HEK293 (cell line): ENCODE results near the gene C1QB.
A peak's percentile ranks its signal among the peaks of the same experiment; 100 is the strongest.

Source experiments
- CTCF ChIA-PET: fragments of 350-600 bp; formaldehyde crosslinking; extraction: SDS; loops from one replicate; lab custom pipeline; 2021; ENCODE audit warnings: antibody characterized with exemption; lab: Yijun Ruan, JAX
- POLR2A ChIA-PET: fragments of 300-600 bp; formaldehyde crosslinking; extraction: SDS; loops from one replicate; lab custom pipeline; 2020; ENCODE audit warnings: antibody characterized with exemption, inconsistent platforms; lab: Yijun Ruan, JAX
- H3K27ac ChIP-seq: fragments of 200-500 bp; sonication (Bioruptor generic); 2 replicates; pipeline ENCODE4 v1.5.1; 2014; ENCODE audit warnings: low read depth, low read length, control low read depth, inconsistent platforms; ENCODE audit errors: extremely low read depth
- H3K36me3 ChIP-seq, 2 experiments: fragments of 200-500 bp in 1 of 2; sonication (Bioruptor generic) in 1 of 2; 1 replicate in 1 of 2; 2 replicates in 1 of 2; pipeline ENCODE4 v1.5.1; 2014 to 2017; ENCODE audit warnings: inconsistent platforms in 2 of 2, low read length in 2 of 2; ENCODE audit not compliant: control insufficient read depth in 2 of 2, insufficient read depth in 1 of 2
- H3K4me1 ChIP-seq: fragments of 200-500 bp; sonication (Bioruptor generic); 2 replicates; pipeline ENCODE4 v1.5.1; 2014; ENCODE audit warnings: mild to moderate bottlenecking, low read length, inconsistent platforms; ENCODE audit not compliant: control insufficient read depth, insufficient read depth
- H3K4me3 ChIP-seq: 2 replicates; pipeline ENCODE4 v1.5.1; 2011; ENCODE audit warnings: low read depth, mild to moderate bottlenecking, control low read depth, low read length, moderate library complexity
- H3K9me3 ChIP-seq: fragments of 200-500 bp; sonication (Bioruptor generic); 2 replicates; pipeline ENCODE4 v1.5.1; 2014; ENCODE audit warnings: low read depth, low read length, inconsistent platforms; ENCODE audit not compliant: control insufficient read depth, insufficient read depth
- GFI1B ChIP-seq: fragments of 450-650 bp; formaldehyde crosslinking; IDR thresholded peaks from 2 replicates; pipeline ENCODE4 v1.5.1; 2016; ENCODE audit warnings: missing biosample characterization, missing genetic modification characterization
- HOXA7 ChIP-seq: sonication (generic); formaldehyde crosslinking; IDR thresholded peaks from 2 replicates; pipeline ENCODE4 v1.8.1; 2022; ENCODE audit warnings: missing genetic modification reagents, borderline replicate concordance
- PRDM1 ChIP-seq: fragments of 450-650 bp; formaldehyde crosslinking; IDR thresholded peaks from 2 replicates; pipeline ENCODE4; 2016; ENCODE audit warnings: missing biosample characterization, missing genetic modification characterization
- ZBTB48 ChIP-seq: fragments of 450-650 bp; formaldehyde crosslinking; IDR thresholded peaks from 2 replicates; pipeline ENCODE4 v1.5.1; 2016; ENCODE audit warnings: missing biosample characterization, missing genetic modification characterization
- ZNF174 ChIP-seq: fragments of 450-650 bp; formaldehyde crosslinking; IDR thresholded peaks from 2 replicates; pipeline ENCODE4 v1.5.0; 2017; ENCODE audit warnings: missing biosample characterization, mild to moderate bottlenecking, missing genetic modification characterization
- ZNF19 ChIP-seq: fragments of 450-650 bp; formaldehyde crosslinking; IDR thresholded peaks from 2 replicates; pipeline ENCODE4; 2016; ENCODE audit warnings: missing biosample characterization, missing genetic modification characterization, low read depth
- ZNF248 ChIP-seq: fragments of 450-650 bp; formaldehyde crosslinking; IDR thresholded peaks from 2 replicates; pipeline ENCODE4 v1.5.1; 2017; ENCODE audit warnings: missing biosample characterization, missing genetic modification characterization
- ZNF292 ChIP-seq: fragments of 450-650 bp; formaldehyde crosslinking; IDR thresholded peaks from 2 replicates; pipeline ENCODE4 v1.5.1; 2016; ENCODE audit warnings: low read depth, missing biosample characterization, missing genetic modification characterization, borderline replicate concordance
- ZNF354C ChIP-seq: fragments of 450-650 bp; formaldehyde crosslinking; IDR thresholded peaks from 2 replicates; pipeline ENCODE4 v1.5.1; 2016; ENCODE audit warnings: missing biosample characterization, missing genetic modification characterization, low read depth, borderline replicate concordance
- ZNF561 ChIP-seq: fragments of 450-650 bp; IDR thresholded peaks from 2 replicates; pipeline ENCODE4 v1.5.1; 2018; ENCODE audit warnings: missing biosample characterization, missing genetic modification characterization, borderline replicate concordance
- ZNF654 ChIP-seq: fragments of 450-650 bp; formaldehyde crosslinking; IDR thresholded peaks from 2 replicates; pipeline ENCODE4 v1.5.1; 2016; ENCODE audit warnings: low read depth, missing biosample characterization, missing genetic modification characterization
- ZNF768 ChIP-seq: fragments of 450-650 bp; formaldehyde crosslinking; IDR thresholded peaks from 2 replicates; pipeline ENCODE4 v1.5.1; 2018; ENCODE audit warnings: missing biosample characterization, mild to moderate bottlenecking, missing genetic modification characterization
- TF ChIP-seq, protein P1 (sequence below): fragments of 450-650 bp; formaldehyde crosslinking; IDR thresholded peaks from 2 replicates; pipeline ENCODE4; 2016; ENCODE audit warnings: missing biosample characterization, missing genetic modification characterization
- TF ChIP-seq, protein P2 (sequence below): fragments of 450-650 bp; formaldehyde crosslinking; IDR thresholded peaks from 2 replicates; pipeline ENCODE4 v1.5.1; 2016; ENCODE audit warnings: missing biosample characterization, missing genetic modification characterization
- TF ChIP-seq, protein P3 (sequence below): fragments of 450-650 bp; IDR thresholded peaks from 2 replicates; pipeline ENCODE4 v1.5.1; 2018; ENCODE audit warnings: missing biosample characterization, mild to moderate bottlenecking, missing genetic modification characterization

C1QB gene

DNA sequence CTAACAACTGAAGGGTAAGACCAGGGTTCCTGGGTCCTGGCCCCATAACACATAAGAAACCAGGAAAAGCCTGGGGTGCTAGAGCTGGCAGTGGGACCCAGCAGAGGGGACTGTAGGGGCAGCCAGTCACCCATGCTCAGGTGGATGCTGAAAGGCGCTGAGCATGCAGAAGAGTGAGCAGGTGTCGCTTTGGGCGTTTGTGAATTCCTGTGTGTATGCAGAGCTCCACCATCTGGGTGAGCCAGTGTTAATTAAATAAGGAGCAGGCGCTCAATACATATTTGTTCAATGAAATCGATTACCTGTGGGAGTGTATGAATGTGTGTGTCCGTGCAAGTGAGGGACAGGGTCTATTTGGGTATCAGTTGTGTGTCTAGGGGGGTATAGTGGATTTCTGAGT is 16.1 kb upstream of the C1QB start (continued):
- TF ChIP-seq, protein P1, sequence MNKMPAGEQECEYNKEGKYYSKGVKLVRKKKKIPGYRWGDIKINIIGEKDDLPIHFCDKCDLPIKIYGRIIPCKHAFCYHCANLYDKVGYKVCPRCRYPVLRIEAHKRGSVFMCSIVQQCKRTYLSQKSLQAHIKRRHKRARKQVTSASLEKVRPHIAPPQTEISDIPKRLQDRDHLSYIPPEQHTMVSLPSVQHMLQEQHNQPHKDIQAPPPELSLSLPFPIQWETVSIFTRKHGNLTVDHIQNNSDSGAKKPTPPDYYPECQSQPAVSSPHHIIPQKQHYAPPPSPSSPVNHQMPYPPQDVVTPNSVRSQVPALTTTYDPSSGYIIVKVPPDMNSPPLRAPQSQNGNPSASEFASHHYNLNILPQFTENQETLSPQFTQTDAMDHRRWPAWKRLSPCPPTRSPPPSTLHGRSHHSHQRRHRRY (tag by site-specific recombination) = no peak
- TF ChIP-seq ZNF654 (tag by site-specific recombination) (no peak), ZNF292 (tag by site-specific recombination) (no peak), ZNF248 (no peak), PRDM1 (tag by site-specific recombination) (no peak), ZBTB48 (no peak)
- TF ChIP-seq, all 188 proteins: peak for 0

DNA sequence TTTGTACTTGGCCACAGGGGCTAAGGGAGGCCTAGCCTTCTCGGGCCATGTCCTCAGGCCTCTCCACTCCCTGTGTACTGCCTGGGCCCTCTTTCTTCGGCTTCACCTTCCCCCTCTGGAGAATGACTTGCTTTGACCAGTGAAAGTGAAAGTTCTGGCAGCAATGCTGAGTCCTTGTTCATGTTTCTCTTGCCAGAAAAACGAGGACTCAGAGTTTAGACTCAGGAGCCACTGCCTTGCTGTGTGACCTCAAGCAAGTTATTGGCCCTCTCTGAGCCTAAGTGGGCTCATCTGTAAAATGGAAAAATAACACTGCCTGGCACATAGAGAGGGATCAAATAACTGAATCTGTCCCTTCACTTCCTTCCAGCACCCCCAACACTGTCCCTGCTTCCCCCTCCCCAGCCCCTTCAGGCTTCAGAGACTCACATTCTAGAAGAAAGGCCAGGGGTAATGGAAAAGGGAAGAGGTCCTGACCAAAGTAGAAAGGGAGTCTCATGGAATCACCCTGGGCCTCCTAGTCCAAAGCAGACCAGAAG is 15.1 kb upstream of the C1QB start:
- H3K27ac ChIP-seq = no peak overlapping the region
- H3K4me3 ChIP-seq = no peak overlapping the region
- no peaks in the 10 kb centered on the region for H3K36me3 ChIP-seq
- no peaks in the 10 kb centered on the region for H3K4me1 ChIP-seq
- POLR2A ChIA-PET = no interaction called here
- CTCF ChIA-PET = interaction anchor here (5.4 kb wide), 1 partner anchor 217 kb away, joined by 93 read pairs; no protein-coding TSS in a partner anchor
- TF ChIP-seq, protein P2, sequence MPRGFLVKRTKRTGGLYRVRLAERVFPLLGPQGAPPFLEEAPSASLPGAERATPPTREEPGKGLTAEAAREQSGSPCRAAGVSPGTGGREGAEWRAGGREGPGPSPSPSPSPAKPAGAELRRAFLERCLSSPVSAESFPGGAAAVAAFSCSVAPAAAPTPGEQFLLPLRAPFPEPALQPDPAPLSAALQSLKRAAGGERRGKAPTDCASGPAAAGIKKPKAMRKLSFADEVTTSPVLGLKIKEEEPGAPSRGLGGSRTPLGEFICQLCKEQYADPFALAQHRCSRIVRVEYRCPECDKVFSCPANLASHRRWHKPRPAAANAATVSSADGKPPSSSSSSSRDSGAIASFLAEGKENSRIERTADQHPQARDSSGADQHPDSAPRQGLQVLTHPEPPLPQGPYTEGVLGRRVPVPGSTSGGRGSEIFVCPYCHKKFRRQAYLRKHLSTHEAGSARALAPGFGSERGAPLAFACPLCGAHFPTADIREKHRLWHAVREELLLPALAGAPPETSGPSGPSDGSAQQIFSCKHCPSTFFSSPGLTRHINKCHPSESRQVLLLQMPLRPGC (tag by site-specific recombination) = no peak
- no peak for TF ChIP-seq HOXA7 (CRISPR knock-in tag)
- TF ChIP-seq, protein P3, sequence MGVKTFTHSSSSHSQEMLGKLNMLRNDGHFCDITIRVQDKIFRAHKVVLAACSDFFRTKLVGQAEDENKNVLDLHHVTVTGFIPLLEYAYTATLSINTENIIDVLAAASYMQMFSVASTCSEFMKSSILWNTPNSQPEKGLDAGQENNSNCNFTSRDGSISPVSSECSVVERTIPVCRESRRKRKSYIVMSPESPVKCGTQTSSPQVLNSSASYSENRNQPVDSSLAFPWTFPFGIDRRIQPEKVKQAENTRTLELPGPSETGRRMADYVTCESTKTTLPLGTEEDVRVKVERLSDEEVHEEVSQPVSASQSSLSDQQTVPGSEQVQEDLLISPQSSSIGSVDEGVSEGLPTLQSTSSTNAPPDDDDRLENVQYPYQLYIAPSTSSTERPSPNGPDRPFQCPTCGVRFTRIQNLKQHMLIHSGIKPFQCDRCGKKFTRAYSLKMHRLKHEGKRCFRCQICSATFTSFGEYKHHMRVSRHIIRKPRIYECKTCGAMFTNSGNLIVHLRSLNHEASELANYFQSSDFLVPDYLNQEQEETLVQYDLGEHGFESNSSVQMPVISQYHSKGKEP (tag by site-specific recombination) = no peak
- TF ChIP-seq GFI1B = no peak
- TF ChIP-seq ZNF768 (tag by site-specific recombination) = peak; percentile 45; the same call in 1 of the 2 replicates
- no peak for TF ChIP-seq ZNF561 (tag by site-specific recombination)
- TF ChIP-seq ZNF19 (tag by site-specific recombination) = no peak
- H3K9me3 ChIP-seq = no peaks in the 10 kb centered on the region

DNA sequence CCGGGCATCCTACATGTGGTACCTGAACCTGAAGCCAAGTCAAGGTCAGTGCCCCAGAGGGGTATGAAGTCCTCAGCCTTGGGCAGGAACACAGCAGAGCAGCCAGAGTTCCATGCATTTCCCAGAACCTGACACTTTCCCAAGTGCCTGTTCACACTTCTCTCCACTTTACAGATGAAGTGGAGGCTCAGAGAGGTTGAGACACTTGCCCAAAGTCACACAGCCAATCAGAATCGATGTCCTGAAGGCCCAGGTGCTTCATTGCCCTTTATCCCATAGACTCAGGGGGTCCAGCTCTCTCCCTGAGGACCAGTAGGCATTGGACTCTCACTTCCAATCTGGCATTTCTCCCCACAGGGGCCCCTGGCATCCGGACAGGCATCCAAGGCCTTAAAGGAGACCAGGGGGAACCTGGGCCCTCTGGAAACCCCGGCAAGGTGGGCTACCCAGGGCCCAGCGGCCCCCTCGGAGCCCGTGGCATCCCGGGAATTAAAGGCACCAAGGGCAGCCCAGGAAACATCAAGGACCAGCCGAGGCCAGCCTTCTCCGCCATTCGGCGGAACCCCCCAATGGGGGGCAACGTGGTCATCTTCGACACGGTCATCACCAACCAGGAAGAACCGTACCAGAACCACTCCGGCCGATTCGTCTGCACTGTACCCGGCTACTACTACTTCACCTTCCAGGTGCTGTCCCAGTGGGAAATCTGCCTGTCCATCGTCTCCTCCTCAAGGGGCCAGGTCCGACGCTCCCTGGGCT is 14.4 kb upstream of the C1QB start:
- H3K36me3 ChIP-seq = no peaks in the 10 kb centered on the region
- H3K27ac ChIP-seq = no peak overlapping the region
- ChIA-PET POLR2A (no interaction called here), CTCF (interaction anchor here (0.6 to 5.4 kb wide), 3 partner anchors 218 to 506 kb away, joined by 3 to 93 read pairs (median 4); no protein-coding TSS in a partner anchor)
- H3K9me3 ChIP-seq = no peaks in the 10 kb centered on the region
- no peak overlapping the region for H3K4me3 ChIP-seq
- no peaks in the 10 kb centered on the region for H3K4me1 ChIP-seq
- TF ChIP-seq ZNF768 (tag by site-specific recombination) = peak; percentile 88; the same call in 1 of the 2 replicates
- TF ChIP-seq ZNF354C = no peak
- no peak for TF ChIP-seq ZNF174 (tag by site-specific recombination)
